Muscle of arm (tissue), 14 donors: ENCODE results near the gene ZNF587. TPM values are rescaled to one million over a fixed set of nuclear protein-coding genes. Genes with fewer than 3 reads are reported as not detected.
"Not testable (repeated sequence)": the region's sequence is repeated elsewhere in the genome, so short reads cannot be mapped to it uniquely, and the experiment has no call there.

Source experiments
- DNase-seq: peaks from one replicate; pipeline ENCODE4 v3.0.0-alpha.2; 2013
- long read RNA-seq, 11 donors: transcript quantifications; one replicate each; lab custom pipeline, GENCODE V29; 2026
- polyA plus RNA-seq, 12 donors: library from polyadenylated mRNA; unstranded; fragments of 120-200 nt; gene quantifications; one replicate each; pipeline ENCODE4 v1.2.1, GENCODE V29; 2013; ENCODE audit not compliant: insufficient read length in 12 of 12

The ZNF587 gene
- 10 to 100 TPM in 11 of 12 donors, not detected in 1; 11.3 to 32.1 (median 19.0) TPM for polyA plus RNA-seq
- long read RNA-seq, donor 1, full-length matches to known transcripts: 11 of 17 reads
- long read RNA-seq, donor 1, partial matches to known transcripts: 6 of 17 reads
- long read RNA-seq, donor 1, other reads (novel, unspliced or antisense): 0 of 17 reads
- long read RNA-seq, donor 2, partial matches to known transcripts: 0 of 1 reads
- long read RNA-seq, donor 2, other reads (novel, unspliced or antisense): 0 of 1 reads
- long read RNA-seq, donor 3, full-length matches to known transcripts: 3 of 3 reads
- long read RNA-seq, donor 3, partial matches to known transcripts: 0 of 3 reads
- long read RNA-seq, donor 3, other reads (novel, unspliced or antisense): 0 of 3 reads
- long read RNA-seq, donor 4, full-length matches to known transcripts: 3 of 3 reads
- long read RNA-seq, donor 4, partial matches to known transcripts: 0 of 3 reads
- long read RNA-seq, donor 4, other reads (novel, unspliced or antisense): 0 of 3 reads
- long read RNA-seq, donor 5, partial matches to known transcripts: 0 of 1 reads
- long read RNA-seq, donor 5, other reads (novel, unspliced or antisense): 0 of 1 reads
- long read RNA-seq, donor 6, partial matches to known transcripts: 0 of 1 reads
- long read RNA-seq, donor 6, other reads (novel, unspliced or antisense): 0 of 1 reads
- long read RNA-seq, donor 7, full-length matches to known transcripts: 1 of 1 reads
- long read RNA-seq, donor 7, partial matches to known transcripts: 0 of 1 reads
- long read RNA-seq, donor 7, other reads (novel, unspliced or antisense): 0 of 1 reads
- long read RNA-seq, donor 8, partial matches to known transcripts: 0 of 3 reads
- long read RNA-seq, donor 8, other reads (novel, unspliced or antisense): 0 of 3 reads
- long read RNA-seq, donor 9, partial matches to known transcripts: 0 of 2 reads
- long read RNA-seq, donor 9, other reads (novel, unspliced or antisense): 0 of 2 reads
- long read RNA-seq, donor 10, full-length matches to known transcripts: 2 of 2 reads
- long read RNA-seq, donor 10, partial matches to known transcripts: 0 of 2 reads
- long read RNA-seq, donor 10, other reads (novel, unspliced or antisense): 0 of 2 reads
- long read RNA-seq, donor 11, partial matches to known transcripts: 0 of 1 reads
- long read RNA-seq, donor 11, other reads (novel, unspliced or antisense): 0 of 1 reads

- DNase-seq: peak; percentile 78
Observed at GRCh38 chr19:57849666-57850473, at the start of gene ZNF587. Gene ZNF587 (plus strand): TSS chr19:57849859. CDS start chr19:57850039, 180 bp downstream.

- no peak for DNase-seq
Observed at GRCh38 chr19:57800696-57801095, 49.0 kb upstream of the ZNF587 start.

GRCh38 chr19:57802269-57802668, 47.4 kb upstream of the ZNF587 start:
- no peak for DNase-seq

GRCh38 chr19:57803265-57803593, 46.4 kb upstream of the ZNF587 start:
- no peak for DNase-seq

- peak; percentile 43 for DNase-seq
Observed at GRCh38 chr19:57803594-57804325, 45.9 kb upstream of the ZNF587 start.

- no peak for DNase-seq
Observed at GRCh38 chr19:57807541-57807940, 42.1 kb upstream of the ZNF587 start.

- not testable (repeated sequence) for DNase-seq
Observed at GRCh38 chr19:57810410-57811295, 39.0 kb upstream of the ZNF587 start.

- no peak for DNase-seq
Observed at GRCh38 chr19:57812226-57812625, 37.4 kb upstream of the ZNF587 start.

GRCh38 chr19:57812975-57813820, 36.5 kb upstream of the ZNF587 start:
- not testable (repeated sequence) for DNase-seq

GRCh38 chr19:57813919-57814504, 35.6 kb upstream of the ZNF587 start:
- no peak for DNase-seq

GRCh38 chr19:57814505-57815246, 35.0 kb upstream of the ZNF587 start, which contains the start of gene ZNF552:
Gene ZNF552 (minus strand): TSS chr19:57814913. CDS start chr19:57814743, 170 bp downstream.
- DNase-seq: peak; percentile 89

- no peak for DNase-seq
Observed at GRCh38 chr19:57815247-57816075, 34.2 kb upstream of the ZNF587 start.

GRCh38 chr19:57816652-57817051, 33.0 kb upstream of the ZNF587 start:
- no peak for DNase-seq

GRCh38 chr19:57817976-57818375, 31.7 kb upstream of the ZNF587 start:
- no peak for DNase-seq

- no peak for DNase-seq
Observed at GRCh38 chr19:57818378-57818777, 31.3 kb upstream of the ZNF587 start.

GRCh38 chr19:57819475-57820148, 30.0 kb upstream of the ZNF587 start:
- DNase-seq: peak; percentile 92
